Endometrium (tissue), 2 donors: ENCODE data around the gene EPHA6.
A peak's percentile ranks its signal among the peaks of the same experiment; 100 is the strongest.

Experiments used
- FAIRE-seq: peaks from 2 replicates; lab custom pipeline; 2012; peaks lifted over from hg19 to GRCh38; lab: Jason Lieb, UNC
- donor health status: control.
- donor health status: control.

The EPHA6 gene

DNA sequence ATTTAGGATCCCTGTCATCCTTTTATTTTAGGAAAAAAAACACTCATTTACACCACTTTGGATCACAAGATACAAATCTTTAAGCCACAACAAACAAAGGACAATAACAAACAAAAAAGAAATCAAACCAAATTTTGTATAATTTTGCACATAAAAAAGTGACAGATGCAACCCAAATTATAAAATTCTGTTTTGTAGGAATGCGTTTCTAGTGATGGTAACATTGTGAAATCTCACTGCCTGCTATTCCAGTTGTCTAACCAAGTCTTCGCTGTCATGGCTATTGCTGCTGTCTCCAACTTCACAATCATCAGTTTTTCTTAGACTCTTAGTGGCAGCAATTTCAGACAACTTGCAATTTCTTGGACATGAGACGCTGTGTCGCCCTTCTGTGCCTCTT, 891.8 kb downstream of the EPHA6 start:
- FAIRE-seq: peak; percentile 91

DNA sequence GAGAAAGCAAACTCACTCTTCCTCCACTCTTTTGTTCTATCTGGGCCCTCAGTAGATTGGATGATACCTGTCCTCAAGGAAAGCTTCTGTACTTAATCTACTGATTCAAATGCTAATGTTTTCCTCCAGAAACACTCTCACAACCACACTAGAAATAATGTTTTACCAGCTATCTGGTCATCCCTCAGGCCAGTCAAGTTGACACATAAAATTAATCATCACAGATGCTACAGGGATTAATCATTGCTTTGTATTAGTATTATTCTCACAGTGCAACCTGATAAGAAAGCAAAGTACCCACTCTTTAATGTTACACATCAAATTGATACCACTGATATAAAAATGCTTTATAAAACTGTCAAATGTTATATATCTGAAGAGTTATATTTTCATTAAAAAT, 897.3 kb downstream of the EPHA6 start:
- no peak for FAIRE-seq

DNA sequence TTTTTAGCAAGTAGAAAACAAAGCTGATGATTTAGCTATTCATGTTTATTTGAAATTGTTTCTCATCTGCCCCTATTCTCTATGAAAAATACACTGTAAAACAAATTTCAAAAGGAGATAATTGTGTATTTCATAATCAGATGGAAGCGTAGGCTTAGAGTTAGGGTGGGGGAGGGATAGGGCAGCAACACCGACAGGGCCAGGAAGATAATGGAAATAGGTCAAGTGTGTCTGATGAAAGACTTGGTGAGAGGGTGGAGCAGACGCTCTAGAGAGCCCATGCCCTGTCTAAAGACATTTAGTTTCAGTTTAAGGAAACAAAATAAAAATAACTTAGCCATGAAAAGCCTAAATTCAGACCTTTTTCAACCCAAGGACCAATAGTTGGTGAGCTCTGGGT, 898.5 kb downstream of the EPHA6 start:
- no peak for FAIRE-seq

DNA sequence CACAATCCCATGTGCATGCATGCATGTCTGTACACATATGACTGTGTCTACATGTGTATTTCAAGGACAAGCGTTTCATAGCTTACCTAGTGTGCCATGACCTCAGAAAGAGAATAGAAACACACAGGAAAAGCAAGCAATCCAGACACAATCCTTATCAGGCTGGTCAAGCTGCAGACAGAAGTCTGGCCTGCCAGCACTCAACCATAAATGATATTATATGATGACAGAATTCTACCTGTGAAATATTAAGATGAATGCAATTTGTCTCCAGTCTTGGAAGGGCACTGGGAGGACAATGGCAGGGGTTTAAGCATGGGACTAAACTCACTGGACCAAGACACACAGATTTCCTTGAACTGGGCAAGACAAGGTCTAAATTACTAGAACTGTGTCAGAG, 899.2 kb downstream of the EPHA6 start:
- FAIRE-seq: no peak

DNA sequence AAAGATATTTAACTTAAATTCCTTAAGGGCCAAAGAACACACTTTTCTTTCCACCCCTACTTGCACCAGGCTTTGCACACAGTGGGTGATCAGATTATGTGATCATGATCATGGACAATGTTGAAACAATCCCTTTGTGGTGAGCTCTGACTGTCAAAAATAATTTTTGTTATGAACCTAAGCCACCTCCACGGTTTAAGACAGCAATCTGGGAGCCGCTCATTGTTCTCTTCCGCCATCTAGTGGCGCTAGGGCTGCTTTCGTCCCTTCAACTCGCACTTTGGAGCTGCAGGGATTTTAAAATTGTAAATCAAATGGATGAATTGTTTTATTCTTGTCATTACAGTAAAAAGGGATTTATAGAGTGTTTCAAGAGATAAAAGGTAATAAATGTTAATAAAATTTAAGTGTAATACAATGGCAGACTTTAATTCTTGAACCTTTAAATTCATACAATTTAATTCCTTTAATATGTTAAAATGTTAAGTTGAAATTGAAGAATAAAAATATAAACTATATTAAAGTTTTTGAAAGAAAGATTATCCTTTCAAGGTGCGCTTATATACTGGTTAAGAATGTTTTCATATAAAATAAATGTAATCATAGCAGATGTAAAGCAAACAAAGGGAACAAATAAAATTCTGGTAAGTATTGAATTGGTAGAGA, 904.9 kb downstream of the EPHA6 start:
- FAIRE-seq: peak; percentile 80

DNA sequence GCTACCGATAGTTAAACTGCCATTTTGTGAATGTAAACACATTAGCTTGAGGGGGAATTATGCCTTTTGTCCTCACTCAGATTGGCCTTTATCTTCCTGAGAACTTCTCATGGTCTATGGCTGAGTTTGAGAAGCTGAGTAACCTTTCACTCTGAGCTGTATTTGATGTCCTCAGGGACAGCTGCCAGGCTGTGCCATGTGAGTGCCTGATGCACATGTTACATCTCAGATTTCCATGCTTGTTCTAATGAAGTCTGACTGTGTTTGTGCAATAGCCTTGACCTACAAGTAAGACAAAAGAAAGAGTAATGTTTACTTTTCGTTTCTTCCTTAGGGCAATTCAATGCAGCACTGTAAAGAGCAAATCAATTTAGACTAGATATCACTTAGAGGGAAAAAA, 906.0 kb downstream of the EPHA6 start:
- no peak for FAIRE-seq

DNA sequence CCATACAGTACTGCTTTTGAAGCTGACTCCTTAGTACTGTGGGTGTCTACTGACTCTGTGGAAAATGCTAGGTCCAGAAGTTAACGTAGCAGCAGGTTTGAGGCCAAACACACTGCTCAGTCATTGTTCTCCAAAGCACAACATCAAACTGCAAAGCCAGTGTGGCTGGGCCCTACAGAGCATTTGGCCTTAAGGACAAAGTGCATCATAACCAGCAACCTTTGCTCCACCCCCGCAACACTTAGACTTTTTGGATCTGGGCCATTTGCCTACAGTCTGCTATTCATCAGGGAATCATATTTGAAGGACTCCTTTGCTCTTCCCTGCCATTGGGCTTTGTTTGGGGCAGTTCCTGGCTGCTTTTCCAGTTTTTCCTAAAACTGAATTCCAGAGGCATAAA, 907.1 kb downstream of the EPHA6 start:
- no peak for FAIRE-seq

DNA sequence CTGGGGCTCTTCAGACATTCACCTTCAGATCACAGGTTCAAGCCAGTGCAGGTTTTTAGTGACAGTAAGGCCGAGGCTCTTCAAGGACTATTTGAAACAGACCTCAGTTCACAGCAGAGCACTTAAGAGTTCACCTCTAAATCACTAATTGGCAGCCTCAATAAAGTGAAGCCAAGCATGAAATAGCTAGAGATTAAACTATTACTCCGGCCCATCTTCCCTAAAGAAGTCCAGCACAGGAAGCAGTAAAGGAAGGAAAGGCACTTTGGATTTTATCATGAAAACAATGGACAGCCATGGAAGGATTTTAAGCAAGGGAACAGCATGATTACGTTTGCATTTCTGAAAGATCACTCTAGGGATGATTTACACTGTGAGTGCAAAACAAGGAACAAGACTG, 922.5 kb downstream of the EPHA6 start:
- FAIRE-seq: no peak

DNA sequence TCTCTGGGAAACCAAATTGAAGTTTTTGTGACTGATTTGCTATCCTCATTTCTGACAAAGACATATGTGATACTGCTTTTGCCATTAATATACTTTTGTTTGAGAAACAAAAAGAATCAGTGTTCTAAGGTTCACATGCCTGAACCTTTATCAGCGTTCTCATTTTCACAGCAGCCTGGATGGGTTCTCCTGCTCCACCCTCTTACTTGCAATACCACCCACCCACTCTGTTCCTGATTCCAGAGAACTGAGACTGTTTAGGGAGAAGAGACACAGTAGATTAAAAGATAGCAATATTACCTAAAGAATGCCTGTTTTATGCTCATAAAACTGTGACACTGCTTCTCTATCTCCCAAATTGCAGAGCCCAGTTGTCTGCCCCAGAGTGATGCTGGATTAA, 924.4 kb downstream of the EPHA6 start:
- FAIRE-seq: no peak

DNA sequence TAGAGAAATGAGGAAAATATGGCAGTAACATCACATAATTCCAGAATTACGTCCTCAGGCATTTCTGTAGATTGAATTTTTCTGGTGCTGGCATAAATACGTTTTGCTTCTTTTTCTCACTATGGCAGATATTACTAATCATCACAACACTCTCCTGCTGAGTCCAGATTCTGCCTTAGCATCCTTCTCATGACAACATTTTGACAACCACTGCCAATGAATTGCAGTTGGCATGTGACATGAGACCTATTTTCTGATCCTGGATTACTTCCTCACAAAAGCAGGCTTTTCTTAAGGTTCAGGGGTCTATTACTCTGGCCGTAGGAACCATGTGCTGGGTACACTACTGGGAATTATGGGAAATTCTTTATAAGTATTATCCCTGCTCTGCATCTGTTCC, 927.6 kb downstream of the EPHA6 start:
- FAIRE-seq: no peak

DNA sequence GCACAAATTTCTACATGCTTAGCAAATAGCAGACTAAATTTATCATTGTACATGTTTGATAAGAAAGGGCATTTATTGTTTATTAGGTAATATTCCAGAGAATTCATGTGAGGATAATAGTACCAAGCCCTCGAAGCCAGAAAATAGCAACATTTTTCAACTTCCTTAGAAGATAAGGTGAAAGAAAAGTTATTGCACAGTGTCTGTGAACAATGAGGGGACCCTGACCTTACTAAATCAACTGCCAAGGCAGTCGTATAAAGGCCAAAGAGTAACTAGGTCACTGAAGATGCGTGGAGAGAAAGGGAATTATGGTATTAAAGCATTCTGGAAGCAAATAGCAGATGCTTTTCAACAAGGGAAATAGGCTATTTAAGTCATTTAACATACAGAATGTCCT, 929.9 kb downstream of the EPHA6 start:
- FAIRE-seq: no peak

DNA sequence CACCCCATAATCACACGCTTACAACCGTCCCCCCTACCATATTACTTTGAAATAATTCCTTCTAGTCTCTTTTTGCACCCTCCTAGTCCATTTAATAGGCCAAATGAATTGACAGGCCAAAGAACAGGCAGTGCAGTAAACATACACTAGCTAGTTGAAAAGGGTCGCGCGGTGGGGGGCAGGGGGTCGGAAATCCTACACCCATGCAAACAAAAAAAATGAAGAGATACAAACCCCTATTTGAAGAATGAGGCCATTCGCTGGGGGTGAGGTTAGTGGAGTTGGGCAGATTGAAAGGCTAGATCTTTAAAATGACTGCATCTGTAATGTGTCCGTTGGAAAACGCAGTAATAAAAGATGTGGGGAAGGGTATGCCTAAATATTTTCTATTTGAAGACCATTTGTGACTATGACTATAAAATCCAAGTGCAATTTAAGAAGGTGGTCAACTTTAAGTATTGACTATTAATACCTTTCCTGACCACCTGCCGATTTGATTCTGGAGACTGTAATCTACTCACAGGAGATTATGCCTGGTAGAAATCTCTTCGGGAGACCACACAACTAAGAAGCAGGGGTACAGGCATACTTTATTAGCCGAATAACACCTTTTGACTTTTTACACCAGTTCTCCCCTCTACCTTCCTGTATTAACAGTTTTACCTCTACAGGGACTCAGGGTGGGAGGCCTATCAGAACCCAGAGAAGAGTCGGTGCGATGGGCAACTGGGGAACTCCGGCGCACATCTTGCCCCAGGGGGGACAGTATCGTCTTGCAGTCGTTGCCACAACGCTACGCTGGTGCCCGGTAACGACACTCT, 949.4 kb downstream of the EPHA6 start:
- no peak for FAIRE-seq

DNA sequence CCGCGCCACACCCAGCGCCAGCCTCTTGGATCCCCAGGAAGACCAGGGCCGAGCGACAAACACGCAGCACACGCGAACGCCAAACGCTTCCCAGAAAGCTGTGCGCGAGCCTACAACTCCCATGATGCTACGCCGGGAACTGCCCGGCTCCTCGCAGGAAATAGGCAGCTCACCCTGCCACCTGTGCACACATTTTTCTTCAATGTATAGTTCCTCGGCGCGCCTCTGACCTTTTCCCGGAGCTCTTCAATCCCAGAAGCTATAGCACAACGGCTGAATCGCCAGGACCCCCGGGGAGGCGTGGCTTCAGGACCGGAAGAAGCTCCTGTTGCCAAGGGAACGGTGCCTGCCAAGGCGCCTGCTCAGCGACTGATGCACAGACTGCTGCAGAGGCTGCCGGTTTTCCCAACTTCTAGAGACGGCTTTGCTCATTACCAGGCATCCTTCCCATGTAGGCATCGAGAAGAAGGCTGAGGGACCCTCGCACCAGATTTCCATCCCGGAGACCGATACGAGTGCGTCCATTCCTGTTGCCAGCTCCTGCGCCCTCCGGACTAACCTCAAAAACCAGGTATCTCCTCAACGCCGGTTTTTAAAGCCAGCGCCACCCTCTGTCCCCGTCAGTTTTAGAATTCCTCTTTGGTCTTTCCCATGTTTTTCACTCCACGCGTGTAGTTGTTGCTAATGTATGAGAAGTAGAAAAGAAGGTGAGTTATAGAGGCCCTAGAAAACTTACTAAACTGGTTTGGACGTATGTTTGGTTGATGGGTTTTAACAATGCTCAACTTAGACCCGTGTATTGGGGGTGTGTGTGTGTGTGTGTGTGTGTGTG, 950.2 kb downstream of the EPHA6 start, which contains the start of gene ARL6:
Gene ARL6 (plus strand): TSS at position 352 of the 832 bp plus-strand sequence. CDS start 3,350 bp downstream, outside the sequence.
- FAIRE-seq: no peak

DNA sequence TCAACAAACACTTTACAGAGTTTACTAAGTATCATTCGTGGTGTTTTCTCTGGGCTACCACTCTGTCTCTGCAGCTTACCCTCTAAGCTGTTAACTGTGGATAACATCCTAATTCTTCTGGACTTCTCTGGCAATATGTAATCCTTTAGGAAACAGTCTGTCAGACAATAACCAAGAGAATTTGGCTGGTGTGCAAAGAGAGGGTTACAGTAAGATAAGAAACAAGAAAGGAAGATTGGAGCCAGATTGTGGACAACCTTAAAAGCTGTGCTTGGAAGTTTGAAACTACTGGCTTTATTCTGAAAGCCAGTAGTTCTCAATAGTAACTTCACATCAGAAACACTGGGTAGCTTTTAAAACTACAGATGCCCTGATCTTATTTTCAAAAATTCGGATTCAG, 950.9 kb downstream of the EPHA6 start:
- FAIRE-seq: no peak

DNA sequence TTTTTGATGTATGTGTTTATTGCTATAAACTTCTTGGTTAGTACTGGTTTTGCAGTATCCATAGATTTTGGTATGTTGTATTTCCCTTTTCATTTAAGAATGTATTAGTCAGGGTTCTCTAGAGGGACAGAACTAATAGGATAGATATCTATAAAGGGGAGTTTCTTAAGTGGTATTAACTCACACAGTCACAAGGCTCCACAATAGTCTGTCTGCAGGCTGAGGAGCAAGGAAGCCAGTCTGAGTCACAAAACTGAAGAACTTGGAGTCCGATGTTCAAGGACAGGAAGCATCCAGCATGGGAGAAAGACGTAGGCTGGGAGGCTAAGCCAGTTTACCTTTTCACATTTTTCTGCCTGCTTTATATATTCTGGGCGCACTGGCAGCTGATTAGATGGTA, 958.5 kb downstream of the EPHA6 start:
- FAIRE-seq: no peak

DNA sequence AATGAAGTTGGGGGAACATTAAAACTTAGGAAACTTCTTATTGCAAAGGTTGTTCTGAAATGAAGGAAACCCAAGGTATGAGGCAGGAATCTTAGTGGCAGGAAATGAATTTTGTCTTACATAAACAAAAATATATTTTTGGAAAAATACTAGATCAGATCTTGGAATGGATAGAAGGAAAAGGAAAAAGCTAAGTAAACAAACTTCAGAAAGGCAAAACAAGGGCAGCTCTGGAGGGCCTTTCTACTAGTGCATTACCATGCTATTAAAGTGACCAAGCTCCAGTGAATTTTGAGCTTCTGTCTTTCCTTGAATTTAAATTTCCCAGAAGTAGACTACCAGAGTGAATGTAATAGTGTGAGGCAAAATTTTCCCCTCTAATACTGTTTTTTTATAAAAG, 963.8 kb downstream of the EPHA6 start:
- FAIRE-seq: no peak

DNA sequence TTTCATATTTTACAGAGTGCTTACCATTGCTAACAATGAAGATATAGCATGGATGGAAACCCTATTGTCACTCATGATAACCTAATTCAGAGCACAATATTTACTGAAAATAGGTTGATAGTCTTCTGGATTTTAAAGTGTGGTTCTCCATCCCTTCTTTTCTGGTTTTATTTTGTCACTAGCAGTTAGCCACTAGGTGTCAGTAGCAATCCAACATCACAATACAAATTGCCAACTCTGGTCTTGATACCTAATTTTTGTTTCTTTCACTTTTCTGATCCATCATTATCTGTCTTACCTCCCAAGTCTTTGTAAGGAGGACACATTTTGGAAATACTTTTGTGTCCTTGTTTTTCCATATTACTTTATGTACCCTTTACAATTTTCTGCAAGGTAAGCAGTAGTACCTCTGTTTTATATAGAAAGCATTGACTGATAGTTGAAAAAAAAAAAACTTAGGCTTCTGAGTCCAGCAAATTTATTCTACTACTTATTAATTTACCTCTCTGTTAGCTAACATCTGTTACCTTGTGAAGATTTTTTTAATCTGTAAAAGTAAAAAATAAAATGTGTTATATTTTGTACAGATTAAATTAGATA, 979.1 kb downstream of the EPHA6 start:
- FAIRE-seq: peak; percentile 94

DNA sequence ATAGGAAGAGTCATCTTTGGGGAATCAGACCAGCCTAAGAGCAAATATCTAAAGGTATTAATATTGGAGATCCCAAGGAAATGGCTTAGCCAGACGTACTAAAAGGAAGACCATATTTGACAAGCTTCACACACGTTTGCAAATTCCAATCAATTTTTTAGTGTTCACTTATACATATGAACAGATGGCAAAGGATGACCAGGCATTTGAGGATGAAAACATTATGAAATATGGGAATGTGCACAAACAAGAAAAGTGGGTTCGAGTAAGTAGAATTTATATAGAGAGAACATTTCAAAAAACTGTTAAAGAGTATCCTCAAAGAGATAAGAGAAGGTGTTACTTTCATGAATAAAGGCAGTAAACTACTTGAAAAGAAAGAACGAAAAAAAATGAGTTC, 981.6 kb downstream of the EPHA6 start:
- FAIRE-seq: no peak
